Measurements from ENCODE around the gene C4orf54.

DNA sequence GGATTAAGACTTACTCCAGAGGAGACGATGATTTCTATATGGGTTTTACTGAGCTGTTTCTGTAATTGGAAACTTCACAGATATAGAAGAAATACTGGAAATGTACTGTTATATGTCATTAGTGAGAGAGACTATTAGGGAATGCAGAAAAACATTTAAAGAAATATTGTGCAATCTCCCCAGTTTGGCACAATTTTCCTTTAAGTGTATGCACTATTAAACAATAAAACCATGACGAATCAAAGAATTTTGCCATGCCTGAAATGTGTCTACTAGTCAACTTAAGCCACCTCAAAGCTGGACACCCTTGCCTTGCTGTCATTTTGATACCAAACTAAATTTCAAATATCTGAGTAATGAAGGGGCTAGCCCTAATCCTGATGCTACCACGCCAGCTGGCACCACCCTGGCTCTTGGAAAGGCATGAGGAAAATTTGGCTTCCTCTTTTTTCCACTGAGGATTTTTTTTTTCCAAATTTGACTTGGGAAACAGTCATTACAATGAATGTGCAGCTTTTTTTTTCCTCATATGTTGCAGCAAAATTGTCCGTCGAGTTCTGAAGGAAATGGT, 46.9 kb downstream of the C4orf54 start:
- TF ChIP-seq, protein P1, sequence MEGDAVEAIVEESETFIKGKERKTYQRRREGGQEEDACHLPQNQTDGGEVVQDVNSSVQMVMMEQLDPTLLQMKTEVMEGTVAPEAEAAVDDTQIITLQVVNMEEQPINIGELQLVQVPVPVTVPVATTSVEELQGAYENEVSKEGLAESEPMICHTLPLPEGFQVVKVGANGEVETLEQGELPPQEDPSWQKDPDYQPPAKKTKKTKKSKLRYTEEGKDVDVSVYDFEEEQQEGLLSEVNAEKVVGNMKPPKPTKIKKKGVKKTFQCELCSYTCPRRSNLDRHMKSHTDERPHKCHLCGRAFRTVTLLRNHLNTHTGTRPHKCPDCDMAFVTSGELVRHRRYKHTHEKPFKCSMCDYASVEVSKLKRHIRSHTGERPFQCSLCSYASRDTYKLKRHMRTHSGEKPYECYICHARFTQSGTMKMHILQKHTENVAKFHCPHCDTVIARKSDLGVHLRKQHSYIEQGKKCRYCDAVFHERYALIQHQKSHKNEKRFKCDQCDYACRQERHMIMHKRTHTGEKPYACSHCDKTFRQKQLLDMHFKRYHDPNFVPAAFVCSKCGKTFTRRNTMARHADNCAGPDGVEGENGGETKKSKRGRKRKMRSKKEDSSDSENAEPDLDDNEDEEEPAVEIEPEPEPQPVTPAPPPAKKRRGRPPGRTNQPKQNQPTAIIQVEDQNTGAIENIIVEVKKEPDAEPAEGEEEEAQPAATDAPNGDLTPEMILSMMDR (IDR thresholded peaks at IDR 0.05 in 8 of 11, conservative IDR thresholded peaks at IDR 0.05 in 3 of 11) = no peak
- TF ChIP-seq POLR2A (IDR thresholded peaks at IDR 0.05) (no peak), POLR2AphosphoS5 (IDR thresholded peaks at IDR 0.05) (no peak)
